Measurements from ENCODE around the gene MAT1A. TPM values are rescaled to one million over a fixed set of nuclear protein-coding genes. Genes with fewer than 3 reads are reported as not detected.
"Not testable (repeated sequence)": the region's sequence is repeated elsewhere in the genome, so short reads cannot be mapped to it uniquely, and the experiment has no call there.

MAT1A gene
- total and polyA plus RNA-seq, 7 donors: 0.49 TPM; not detected in 6

GRCh38 chr10:80319725-80320290 lies 30.4 kb upstream of the MAT1A start:
- Histone ChIP-seq H3K36me3 (ENCODE audit: insufficient read depth in 1 of 2, low read depth in 1 of 2) (no peaks in the 10 kb centered on the region), H3K27me3 (ENCODE audit: insufficient read depth in 3 of 3, low read length in 2 of 3) (peaks cover 0 to 4% (median 0%) of the 10 kb centered on the region in 3 donors), H3K9me3 (no peaks in the 10 kb centered on the region), H3K4me3 (no peak overlapping the region), H3K27ac (no peak overlapping the region), H3K4me1 (no peaks in the 10 kb centered on the region)
- DNase-seq: no peak
- no peak for ATAC-seq
- intact Hi-C loops (cut with DNase I): no loop called here
- no peak for TF ChIP-seq CTCF (IDR thresholded peaks at IDR 0.05)
- 87 to 92% (median 87%) methylated on average over 2 of the region's 2 CpGs for WGBS, 3 donors

GRCh38 chr10:80319318-80319717 lies 29.9 kb upstream of the MAT1A start:
- Histone ChIP-seq H3K27me3 (ENCODE audit: insufficient read depth in 3 of 3, low read length in 2 of 3) (peaks cover 0 to 4% (median 0%) of the 10 kb centered on the region in 3 donors), H3K9me3 (no peaks in the 10 kb centered on the region), H3K27ac (no peak overlapping the region), H3K36me3 (ENCODE audit: insufficient read depth in 1 of 2, low read depth in 1 of 2) (no peaks in the 10 kb centered on the region), H3K4me3 (no peak overlapping the region), H3K4me1 (no peaks in the 10 kb centered on the region)
- no peak for DNase-seq
- intact Hi-C loops (cut with DNase I): no loop called here
- ATAC-seq: no peak
- 89 to 93% (median 91%) methylated on average over 2 of the region's 2 CpGs for whole genome bisulfite sequencing, 3 donors
- no peak for TF ChIP-seq CTCF (IDR thresholded peaks at IDR 0.05)

- intact Hi-C loops (cut with DNase I): no loop called here
- no peak overlapping the region for H3K4me3 ChIP-seq
- DNase-seq: no peak
- H3K36me3 ChIP-seq (ENCODE audit: insufficient read depth in 1 of 2, low read depth in 1 of 2): no peaks in the 10 kb centered on the region
- no peak for ATAC-seq
- H3K27ac ChIP-seq: no peak overlapping the region
- no peaks in the 10 kb centered on the region for H3K9me3 ChIP-seq
- H3K4me1 ChIP-seq: no peaks in the 10 kb centered on the region
- no peak for TF ChIP-seq CTCF (IDR thresholded peaks at IDR 0.05)
- peaks cover 0 to 4% (median 0%) of the 10 kb centered on the region in 3 donors for H3K27me3 ChIP-seq (ENCODE audit: insufficient read depth in 3 of 3, low read length in 2 of 3)
These were observed 29.3 kb upstream of the MAT1A start for GRCh38 chr10:80318742-80319141.

DNA sequence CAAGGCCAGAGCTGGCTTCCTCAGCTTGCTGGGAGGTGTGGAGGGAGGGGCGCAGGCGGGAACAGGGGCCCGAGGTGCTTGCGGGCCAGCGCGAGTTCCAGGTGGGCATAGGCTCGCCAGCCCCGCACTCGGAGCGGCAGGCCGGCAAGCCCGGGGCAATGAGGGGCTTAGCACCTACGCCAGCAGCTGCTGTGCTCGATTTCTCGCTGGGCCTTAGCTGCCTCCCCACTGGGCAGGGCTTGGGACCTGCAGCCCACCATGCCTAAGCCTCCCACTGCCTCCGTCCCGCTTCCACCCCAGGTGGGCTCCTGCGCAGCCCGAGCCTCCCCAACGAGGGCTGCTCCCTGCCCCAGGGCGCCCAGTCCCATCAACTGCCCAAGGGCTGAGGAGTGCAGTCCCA lies 25.9 kb upstream of the MAT1A start:
- Histone ChIP-seq H3K9me3 (no peaks in the 10 kb centered on the region), H3K4me1 (no peaks in the 10 kb centered on the region), H3K36me3 (ENCODE audit: insufficient read depth in 1 of 2, low read depth in 1 of 2) (no peaks in the 10 kb centered on the region), H3K27me3 (ENCODE audit: insufficient read depth in 3 of 3, low read length in 2 of 3) (peaks cover 0 to 4% (median 0%) of the 10 kb centered on the region in 3 donors), H3K27ac (no peak overlapping the region), H3K4me3 (no peak overlapping the region)
- no peak for TF ChIP-seq CTCF (IDR thresholded peaks at IDR 0.05)
- intact Hi-C loops (cut with DNase I): no loop called here
- ATAC-seq: no peak
- 91 to 96% (median 94%) methylated on average over 21 of the region's 21 CpGs for WGBS, 3 donors
- DNase-seq: no peak

- H3K27me3 ChIP-seq (ENCODE audit: insufficient read depth in 3 of 3, low read length in 2 of 3): peaks cover 0 to 4% (median 0%) of the 10 kb centered on the region in 3 donors
- H3K9me3 ChIP-seq: no peaks in the 10 kb centered on the region
- WGBS, 3 donors: 68 to 88% (median 74%) methylated on average over 5 of the region's 5 CpGs
- no peaks in the 10 kb centered on the region for H3K4me1 ChIP-seq
- TF ChIP-seq CTCF (IDR thresholded peaks at IDR 0.05): no peak
- no peak overlapping the region for H3K4me3 ChIP-seq
- ATAC-seq: no peak
- no peaks in the 10 kb centered on the region for H3K36me3 ChIP-seq (ENCODE audit: insufficient read depth in 1 of 2, low read depth in 1 of 2)
- no peak overlapping the region for H3K27ac ChIP-seq
- intact Hi-C loops (cut with DNase I): no loop called here
- no peak for DNase-seq
These were observed 24.1 kb upstream of the MAT1A start for GRCh38 chr10:80313523-80313922.

- H3K4me3 ChIP-seq; ATAC-seq; H3K27me3 ChIP-seq (ENCODE audit: insufficient read depth in 3 of 3, low read length in 2 of 3); H3K4me1 ChIP-seq; H3K36me3 ChIP-seq (ENCODE audit: insufficient read depth in 1 of 2, low read depth in 1 of 2); DNase-seq; H3K9me3 ChIP-seq; H3K27ac ChIP-seq; intact Hi-C loops (cut with DNase I): not testable (repeated sequence)
- 82 to 85% (median 83%) methylated on average over 3 of the region's 3 CpGs for WGBS, 3 donors
These were observed 16.5 kb upstream of the MAT1A start for GRCh38 chr10:80305989-80306388.

Data from psoas muscle (tissue), 8 donors.